HG03460 (cell line): ENCODE data around the gene PDIA3.
"Not testable (repeated sequence)": the region's sequence is repeated elsewhere in the genome, so short reads cannot be mapped to it uniquely, and the experiment has no call there.

Experiments used
- ATAC-seq: cut with Tn5 transposase; IDR thresholded peaks from one replicate; pipeline ENCODE4 v1.9.1; 2021; ENCODE audit not compliant: unreplicated experiment

Gene PDIA3

DNA sequence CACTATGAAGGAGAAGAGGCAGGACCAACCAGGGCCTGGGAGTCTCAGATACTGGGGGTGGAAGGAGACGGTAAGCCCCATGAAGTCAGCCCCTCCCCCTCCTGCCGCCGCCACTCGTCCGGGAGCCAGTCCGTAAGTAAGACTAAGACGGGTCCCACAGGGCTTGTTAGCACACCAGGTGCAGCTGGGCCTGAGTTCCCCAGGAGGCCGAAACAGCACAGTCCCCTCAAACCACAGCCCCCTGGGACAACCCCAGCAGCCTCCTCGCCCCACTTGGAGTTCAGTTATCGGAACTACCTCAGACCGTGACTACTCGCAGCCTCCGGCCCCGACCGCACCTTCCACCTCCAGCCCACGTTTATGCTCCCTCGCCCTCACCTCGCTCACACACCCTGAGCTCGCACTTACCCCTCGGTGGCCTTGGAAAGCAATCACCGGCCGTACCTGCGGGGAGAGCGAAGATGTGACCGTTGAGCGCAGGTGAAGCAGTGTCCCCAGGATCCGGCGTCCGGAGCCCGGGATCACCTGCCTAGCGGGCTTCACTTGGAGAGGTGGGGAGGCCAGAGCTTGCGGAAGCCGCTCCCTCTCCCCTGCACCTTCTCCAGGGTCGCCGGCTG, 30.0 kb downstream of the PDIA3 start:
- ATAC-seq: peak; percentile 65

DNA sequence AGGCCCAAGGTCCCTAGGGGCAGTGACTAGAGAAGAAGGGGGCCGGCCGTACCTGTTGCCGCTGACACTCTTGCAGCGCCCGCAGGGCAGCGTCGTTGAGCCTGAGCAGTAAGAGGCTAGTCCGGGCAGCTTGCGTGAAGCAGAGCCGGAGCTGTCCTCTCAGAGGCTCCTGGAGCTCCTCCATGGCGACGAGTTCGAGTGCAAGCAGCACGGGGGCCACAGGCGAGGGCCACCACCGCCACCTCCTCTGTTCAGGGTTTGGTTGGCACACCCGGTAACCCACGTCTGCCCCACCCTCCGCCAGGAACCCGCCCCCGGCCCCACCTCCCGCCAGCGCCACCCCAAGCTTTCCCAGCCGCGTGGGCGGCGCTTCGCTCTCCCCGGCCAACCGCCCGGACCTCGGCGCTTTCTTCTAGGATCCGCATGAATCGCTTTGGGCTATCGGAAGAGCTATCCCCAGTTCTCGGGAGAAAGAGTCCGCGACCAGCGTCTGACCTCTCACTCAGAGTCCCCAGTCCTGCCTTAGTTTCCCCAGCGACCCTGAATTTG, 30.6 kb downstream of the PDIA3 start, which contains the start of gene ELL3:
Gene ELL3 (minus strand): TSS at position 249 of the 549 bp plus-strand sequence. CDS start 65 bp downstream, at position 184.
- peak; percentile 37 for ATAC-seq

DNA sequence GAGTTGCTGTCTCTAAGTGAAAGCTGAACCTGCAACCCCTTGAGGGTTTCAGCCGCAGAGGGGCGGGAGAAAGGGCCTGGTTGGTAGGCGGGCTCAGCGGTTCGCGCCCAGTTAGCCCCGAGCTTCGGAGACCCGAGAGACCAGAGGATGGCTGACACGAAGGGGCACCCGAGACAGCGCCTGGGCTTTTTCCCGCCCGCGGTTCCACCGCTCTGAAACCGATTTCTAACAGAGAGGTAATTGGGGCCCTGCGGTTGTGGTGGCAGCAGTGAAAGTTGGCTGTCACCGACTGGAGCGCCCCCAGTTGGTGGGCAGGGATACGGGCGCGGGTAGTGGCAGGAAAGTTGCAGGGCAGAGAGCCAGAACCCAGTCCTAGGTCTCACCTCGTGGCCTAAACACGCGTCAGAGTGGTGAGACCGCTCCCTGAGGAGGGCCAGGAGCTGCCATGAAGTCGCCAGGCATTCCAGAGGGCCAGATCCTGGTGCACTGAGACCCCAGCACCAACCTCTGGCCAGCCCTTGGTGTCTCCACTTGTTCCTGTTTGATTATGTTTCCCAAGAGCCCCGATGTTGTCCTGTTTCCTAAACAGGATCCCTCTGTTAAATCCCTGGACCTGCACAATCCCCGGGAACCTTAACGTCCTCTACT, 31.2 kb downstream of the PDIA3 start:
- ATAC-seq: peak; percentile 58

DNA sequence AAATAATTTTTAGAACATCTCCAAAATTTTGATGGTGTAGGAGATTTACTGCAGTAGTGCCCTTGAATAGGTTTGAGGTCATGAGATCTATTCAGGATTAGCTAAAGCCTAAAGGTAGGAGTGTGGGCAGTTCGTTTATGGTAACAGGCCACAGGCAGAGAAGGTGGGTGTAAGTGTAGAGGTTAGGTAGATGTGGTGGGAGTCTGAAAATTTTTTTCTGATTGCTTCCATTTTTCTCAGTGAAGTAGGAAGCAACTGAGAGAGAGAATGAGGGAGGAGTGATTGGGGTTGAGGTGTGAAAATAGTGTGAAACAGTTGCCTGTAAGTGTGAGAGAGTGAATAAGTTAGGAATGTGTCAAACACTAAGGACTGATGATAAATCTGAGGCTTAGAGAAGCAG, 32.8 kb downstream of the PDIA3 start:
- ATAC-seq: no peak

DNA sequence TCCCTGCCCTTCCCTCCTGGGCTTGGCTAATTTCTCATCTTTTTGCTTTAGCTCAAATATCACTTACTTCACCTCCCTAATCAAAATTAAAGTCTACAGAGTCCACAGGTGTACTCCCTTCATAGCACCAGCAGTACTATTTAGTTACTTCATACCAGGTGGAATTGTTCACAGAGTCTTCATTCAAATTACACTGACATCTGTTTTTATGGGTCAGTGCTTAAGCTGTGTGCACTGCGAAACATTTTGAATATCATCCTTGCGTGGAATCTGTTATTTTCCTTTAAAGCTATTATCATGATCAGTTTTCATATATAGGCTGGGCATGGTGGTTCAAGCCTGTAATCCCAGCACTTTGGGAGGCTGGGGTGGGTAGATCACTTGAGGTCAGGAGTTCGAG, 43.2 kb downstream of the PDIA3 start:
- ATAC-seq: no peak

- peak; percentile 91 for ATAC-seq
Observed at GRCh38 chr15:43791993-43792760, 45.9 kb downstream of the PDIA3 start, which contains the start of gene SERF2. Gene SERF2, plus strand, starts transcription at chr15:43792320. Its CDS starts 57 bp downstream, at chr15:43792377.

DNA sequence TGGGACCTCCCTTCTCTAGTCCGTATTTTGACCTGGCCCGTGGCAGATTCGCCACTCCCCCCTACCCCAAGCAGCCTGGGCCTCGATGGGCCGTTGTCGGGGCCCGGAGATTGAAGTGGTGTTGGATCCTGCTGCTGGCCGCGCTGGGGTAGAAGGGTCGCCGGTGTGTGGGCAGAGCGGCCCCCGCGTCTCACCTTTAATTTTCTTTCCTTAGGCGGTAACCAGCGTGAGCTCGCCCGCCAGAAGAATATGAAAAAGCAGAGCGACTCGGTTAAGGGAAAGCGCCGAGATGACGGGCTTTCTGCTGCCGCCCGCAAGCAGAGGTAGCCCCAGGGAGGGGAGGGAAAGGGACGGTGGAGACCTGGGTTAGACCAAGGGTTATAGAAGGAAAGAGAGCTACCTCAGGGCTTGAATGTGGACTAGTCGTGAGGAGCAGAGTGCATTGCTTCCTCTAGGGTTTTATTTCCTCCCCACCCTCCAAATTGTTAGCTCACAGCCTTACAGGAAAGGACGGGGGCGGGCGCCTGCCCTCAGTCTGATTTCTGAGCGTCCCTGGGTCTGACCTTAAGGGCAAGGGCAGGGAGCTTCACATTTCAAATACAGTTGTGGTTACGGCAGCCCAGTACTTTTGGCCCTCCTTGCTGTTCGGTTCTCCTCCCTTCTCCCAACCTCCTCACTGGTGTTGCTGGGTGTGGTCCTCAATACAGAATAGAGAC, 46.7 kb downstream of the PDIA3 start:
- no peak for ATAC-seq

GRCh38 chr15:43793647-43794046, 47.4 kb downstream of the PDIA3 start:
- no peak for ATAC-seq

- no peak for ATAC-seq
Observed at GRCh38 chr15:43794269-43795037, 48.2 kb downstream of the PDIA3 start.

DNA sequence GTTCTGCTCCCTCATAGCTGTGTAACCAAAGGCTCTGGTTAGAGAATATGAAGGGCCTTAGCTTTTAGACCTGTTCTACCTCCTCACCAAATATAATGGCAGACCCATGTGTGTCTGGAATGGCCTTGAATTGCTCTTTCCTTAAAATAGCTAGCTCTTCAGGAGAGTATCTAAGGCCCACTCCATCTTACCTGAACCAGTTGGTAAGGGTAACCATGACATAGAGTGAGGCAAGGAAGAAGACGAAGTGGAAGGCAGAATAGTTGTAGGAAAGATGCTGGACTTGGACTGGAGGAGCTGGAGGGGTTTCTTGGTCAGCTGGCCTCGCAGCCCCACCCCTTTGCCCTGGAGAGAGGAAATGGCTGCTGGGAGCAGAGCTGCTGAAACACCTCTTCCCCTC, 49.0 kb downstream of the PDIA3 start:
- no peak for ATAC-seq

- no peak for ATAC-seq
Observed at GRCh38 chr15:43795997-43796396, 49.8 kb downstream of the PDIA3 start.

- ATAC-seq: no peak
Observed at GRCh38 chr15:43796566-43796965, 50.3 kb downstream of the PDIA3 start.

GRCh38 chr15:43799209-43799944, 53.1 kb downstream of the PDIA3 start:
- no peak for ATAC-seq

DNA sequence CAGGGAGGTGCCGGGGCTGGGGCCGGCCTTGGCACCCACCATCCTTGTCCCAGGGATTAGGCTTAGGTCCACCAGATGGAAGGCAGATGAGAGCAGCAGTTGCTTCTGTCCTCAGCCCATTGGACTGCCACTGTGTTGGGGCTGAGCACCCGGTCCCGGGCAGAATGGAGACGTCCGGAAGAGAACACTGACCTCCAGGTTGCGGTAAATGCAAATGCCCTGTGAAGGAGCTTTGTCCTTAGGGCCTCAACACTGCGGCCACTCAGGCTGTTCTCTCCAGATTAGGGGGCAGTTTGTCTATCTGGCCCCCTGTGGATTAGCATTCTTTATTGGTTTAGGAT, 53.7 kb downstream of the PDIA3 start, which contains the start of gene SERINC4:
Gene SERINC4 (minus strand): TSS at position 276 of the 341 bp plus-strand sequence. CDS start 234 bp downstream, at position 42.
- no peak for ATAC-seq

DNA sequence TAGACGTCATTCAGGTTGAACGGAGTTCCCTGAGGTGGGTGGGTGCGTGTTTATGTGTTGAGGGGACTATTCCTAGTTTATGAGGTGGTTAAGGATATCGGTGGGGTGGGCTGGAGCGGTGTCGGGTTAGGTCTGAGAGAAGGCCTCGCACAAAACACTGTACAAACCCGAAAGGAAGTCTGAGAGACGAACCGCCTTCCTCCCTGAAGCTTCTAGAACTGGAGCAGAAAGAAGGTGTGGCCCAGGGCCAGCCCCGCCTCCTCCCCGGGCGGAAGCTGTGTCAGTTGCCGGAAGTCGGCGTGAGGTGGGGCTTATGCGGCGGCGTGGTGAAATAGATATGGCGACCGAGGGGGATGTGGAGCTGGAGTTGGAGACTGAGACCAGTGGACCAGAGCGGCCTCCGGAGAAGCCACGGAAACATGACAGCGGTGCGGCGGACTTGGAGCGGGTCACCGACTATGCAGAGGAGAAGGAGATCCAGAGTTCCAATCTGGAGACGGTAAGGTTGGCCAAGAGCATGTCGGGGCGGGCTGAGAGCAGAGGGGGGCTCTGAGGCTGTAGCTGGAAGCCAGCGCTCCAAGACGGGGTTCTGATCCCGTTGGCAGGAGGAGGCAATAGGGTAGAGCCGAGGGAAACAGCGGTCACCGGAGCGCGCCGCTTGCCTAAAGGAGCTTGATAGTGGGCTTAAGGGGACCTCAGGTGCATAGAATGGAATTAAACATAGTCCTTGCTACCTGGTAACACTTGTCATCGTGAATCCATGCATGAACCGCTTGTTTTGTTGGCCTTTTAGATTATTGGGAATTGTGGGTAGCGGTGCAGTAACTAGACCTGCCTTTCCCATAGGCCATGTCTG, 54.3 kb downstream of the PDIA3 start, which contains the start of gene HYPK:
Gene HYPK (plus strand): TSS at position 314 of the 856 bp plus-strand sequence. CDS start 24 bp downstream, at position 338.
- ATAC-seq: peak; percentile 89

DNA sequence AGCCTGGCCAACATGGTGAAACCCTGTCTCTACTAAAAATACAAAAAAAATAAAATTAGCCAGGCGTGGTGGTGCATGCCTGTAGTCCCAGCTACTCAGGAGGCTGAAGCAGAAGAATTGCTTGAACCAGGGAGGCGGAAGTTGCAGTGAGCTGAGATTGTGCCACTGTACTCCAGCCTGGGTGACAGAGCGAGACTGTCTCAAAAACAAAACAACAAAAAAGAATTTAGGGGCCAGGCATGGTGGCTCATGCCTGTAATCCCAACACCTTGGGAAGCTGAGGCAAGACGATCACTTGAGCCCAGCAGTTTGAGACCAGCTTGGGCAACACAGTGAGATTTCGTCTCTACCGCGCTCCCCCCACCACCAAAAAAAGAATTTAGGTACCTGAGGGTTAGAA, 56.4 kb downstream of the PDIA3 start:
- not testable (repeated sequence) for ATAC-seq

DNA sequence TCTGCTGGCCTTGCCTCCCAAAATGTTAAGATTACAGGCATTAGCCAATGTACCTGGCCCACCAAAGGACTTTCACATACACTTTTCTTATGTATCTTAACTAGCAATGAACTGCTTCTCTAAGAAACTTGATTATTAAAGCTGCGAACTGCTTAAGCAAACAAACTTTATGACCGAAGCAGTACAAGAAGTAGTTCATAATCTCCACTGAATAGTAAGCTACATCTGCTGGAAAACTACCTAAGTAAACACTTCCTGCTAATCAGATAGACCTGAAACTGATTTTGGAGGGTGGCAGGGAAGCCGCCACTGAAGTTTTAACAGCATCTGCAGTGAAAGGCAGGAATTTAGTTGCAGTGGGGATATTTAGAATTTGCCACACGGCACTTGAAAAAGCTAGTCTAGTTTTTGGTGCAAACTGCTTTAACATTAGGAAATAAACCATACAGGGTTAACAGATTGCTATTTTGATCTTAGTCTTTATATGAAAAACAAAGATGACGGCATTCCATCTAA, 62.3 kb downstream of the PDIA3 start:
- ATAC-seq: no peak
